ENCODE data around the gene ZNF124.

DNA sequence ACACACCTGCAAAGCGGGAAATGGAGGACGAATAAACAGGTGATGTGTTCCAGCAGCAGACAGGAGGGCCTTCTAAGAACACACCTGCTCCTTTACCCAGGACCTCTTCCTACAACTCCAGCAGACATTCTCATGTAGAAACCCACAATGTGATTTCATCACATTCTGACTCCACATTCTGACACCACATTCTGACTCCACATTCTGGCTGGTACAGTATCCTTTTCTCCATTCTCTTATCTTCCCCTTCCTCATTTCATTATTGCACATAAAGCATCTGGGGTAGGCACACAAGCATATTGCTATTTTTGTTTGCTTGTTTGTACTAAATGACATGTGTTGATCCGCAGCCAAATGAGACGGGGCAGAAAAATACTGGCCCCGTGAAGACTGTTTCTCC, 3.6 kb upstream of the ZNF124 start:
- TF ChIP-seq, protein P1, sequence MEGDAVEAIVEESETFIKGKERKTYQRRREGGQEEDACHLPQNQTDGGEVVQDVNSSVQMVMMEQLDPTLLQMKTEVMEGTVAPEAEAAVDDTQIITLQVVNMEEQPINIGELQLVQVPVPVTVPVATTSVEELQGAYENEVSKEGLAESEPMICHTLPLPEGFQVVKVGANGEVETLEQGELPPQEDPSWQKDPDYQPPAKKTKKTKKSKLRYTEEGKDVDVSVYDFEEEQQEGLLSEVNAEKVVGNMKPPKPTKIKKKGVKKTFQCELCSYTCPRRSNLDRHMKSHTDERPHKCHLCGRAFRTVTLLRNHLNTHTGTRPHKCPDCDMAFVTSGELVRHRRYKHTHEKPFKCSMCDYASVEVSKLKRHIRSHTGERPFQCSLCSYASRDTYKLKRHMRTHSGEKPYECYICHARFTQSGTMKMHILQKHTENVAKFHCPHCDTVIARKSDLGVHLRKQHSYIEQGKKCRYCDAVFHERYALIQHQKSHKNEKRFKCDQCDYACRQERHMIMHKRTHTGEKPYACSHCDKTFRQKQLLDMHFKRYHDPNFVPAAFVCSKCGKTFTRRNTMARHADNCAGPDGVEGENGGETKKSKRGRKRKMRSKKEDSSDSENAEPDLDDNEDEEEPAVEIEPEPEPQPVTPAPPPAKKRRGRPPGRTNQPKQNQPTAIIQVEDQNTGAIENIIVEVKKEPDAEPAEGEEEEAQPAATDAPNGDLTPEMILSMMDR (IDR thresholded peaks at IDR 0.05) = no peak
- no peak for TF ChIP-seq EZH2 (IDR thresholded peaks at IDR 0.05; ENCODE audit: borderline replicate concordance, insufficient read depth, low read depth, low read length, poor library complexity, severe bottlenecking)

Measured in B cell (primary cell).